ENCODE measurements around the gene MAPK10.

- no peak for TF ChIP-seq POLR2AphosphoS5 (IDR thresholded peaks at IDR 0.05)
- no peak for TF ChIP-seq CTCF (IDR thresholded peaks at IDR 0.05)
- TF ChIP-seq POLR2A (IDR thresholded peaks at IDR 0.05) = no peak
These were observed 109.2 kb downstream of the MAPK10 start for GRCh38 chr4:86250619-86251018.

All from prostate gland (tissue), 2 donors.